GM19324 (cell line): ENCODE measurements around the gene ACACA.

ENCODE experiments used
- ATAC-seq: cut with Tn5 transposase; IDR thresholded peaks from one replicate; pipeline ENCODE4 v1.9.1; 2021; ENCODE audit warnings: mild to moderate bottlenecking, moderate library complexity; ENCODE audit not compliant: unreplicated experiment, low FRiP score

ACACA gene

DNA sequence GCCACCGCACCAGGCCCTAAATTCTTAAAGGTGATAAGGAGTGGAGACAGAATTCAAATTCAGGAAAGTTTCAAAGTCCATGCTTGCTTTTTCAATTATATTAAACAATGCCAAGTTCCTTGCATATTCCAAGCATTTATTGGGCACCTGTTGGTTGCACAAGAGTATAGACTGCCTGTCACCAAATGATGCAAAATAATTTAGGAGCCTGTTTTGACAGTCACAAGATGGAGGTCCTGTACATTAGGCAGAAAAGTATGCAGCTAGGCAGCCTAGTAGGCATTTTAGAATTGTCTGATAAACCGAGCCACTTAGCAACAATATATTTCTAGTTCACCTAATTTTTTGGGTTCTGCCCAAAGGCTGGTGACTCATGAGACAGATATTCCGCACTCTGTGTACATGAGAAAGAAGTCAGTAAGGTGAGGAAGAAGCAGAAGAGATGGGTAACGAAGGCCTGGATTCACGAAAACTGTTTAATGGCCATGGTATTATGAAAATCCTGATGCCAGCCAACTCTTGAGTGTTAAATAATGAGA, 7.3 kb downstream of the ACACA start:
- ATAC-seq = no peak

DNA sequence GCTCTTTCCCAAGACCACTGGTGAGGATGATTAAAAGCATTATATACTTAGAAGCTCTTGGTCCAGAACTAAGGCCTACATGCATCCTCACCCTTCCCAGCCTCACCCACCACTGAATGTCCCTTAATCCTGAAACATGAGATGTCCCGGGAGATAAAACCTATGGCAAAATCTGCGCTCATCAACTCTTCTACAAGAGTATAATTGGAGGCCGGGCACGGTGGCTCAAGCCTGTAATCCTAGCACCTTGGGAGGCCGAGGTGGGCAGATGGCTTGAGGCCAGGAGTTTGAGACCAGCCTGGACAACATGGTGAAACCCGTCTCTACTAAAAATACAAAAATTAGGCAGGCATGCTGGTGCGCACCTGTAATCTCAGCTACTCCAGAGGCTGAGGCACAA, 13.3 kb downstream of the ACACA start:
- no peak for ATAC-seq

DNA sequence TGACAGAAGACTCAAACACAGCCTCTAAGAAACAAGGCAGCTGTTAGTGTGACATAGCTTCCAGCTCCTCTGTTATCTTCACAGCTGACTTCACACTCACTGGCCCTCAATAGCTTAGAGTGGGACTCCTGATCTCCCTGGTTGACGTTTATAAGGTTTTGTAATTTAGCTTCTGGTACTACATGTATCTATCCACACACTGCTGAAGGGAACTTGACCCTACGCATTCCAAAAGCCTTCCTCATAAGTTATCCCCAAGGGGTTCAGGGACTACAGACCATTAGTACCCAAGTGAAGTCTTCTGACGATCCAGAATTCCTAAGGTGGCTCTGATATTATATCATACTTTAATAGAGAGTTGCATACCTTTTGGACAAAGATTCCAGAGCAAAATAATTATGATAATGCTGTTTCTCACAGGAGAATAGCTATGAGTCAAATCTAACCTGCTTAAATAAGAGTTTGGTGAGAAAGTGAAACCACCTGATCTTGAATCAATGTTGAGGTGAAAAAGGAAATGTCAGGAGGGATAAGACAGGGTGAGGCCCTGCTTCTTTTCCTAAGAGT, 14.5 kb downstream of the ACACA start:
- ATAC-seq = no peak

DNA sequence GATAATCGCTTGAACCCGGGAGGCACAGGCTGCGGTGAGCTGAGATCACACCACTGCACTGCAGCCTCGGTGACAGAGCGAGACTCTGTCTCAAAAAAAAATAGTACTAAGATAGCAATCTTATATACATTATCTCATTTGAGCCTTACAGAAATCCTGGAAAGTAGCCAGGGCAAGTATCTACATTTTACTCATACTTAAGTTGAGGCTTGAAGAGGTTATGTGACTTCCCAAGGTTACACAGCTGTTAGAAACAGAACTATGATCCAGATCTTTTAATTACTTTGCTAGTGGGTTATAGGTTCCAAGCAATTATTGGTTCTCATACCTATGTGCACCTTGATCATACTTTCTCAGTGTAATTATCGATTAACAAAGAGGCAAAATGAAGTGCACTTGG, 15.5 kb downstream of the ACACA start:
- no peak for ATAC-seq

DNA sequence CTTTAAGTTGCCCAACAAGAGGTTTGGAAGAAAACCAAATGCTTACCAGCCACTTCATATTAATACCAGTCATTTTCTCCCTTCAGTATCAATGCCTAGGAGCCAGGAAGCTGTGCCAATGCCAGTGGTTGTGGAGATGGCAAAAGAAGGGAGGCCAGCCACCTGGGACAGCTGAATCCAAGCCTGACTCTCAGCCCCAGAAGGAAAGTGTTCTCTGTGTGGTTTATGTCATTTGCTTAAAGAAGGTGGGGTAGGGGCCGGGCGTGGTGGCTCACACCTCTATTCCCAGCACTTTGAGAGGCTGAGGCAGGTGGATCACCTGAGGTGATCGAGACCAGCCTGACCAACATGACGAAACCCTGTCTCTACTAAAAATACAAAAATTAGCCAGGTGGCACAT, 17.5 kb downstream of the ACACA start:
- no peak for ATAC-seq

DNA sequence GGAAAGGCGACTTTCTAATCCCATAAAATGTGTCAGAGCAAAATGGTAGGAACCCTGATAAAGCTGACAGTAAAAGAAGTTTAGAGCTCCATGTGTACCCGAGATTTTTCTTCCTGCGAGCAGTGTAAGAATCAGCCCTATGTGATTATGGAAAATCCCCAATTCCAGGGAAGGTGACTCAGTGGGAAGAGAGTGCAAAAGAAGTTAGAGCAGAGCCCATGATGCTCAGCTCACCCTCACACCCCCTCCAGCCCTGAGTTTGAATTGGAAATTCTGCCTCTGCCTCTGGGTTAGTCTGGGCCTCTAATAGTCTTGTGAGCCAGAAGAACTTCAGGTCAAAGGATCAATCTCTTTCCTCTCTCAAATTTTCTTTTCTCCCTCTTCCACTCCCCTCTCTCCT, 18.4 kb downstream of the ACACA start:
- no peak for ATAC-seq

DNA sequence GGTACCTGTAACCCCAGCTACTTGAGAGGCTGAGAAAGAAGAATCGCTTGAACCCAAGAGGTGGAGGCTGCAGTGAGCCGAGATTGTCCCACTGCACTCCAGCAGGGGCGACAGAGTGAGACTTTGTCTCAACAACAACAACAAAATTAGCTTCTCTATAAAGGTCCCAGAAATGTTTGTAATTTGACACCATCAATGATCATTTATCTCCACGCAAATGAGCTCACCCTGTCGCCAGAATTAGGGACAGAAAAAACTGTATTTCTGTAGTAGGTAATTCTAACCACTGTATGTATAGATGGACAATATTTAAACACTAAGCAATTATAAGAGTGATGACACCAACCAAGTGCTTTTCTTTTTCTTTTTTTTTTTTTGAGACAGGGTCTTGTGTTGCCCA, 20.2 kb downstream of the ACACA start:
- ATAC-seq = no peak

DNA sequence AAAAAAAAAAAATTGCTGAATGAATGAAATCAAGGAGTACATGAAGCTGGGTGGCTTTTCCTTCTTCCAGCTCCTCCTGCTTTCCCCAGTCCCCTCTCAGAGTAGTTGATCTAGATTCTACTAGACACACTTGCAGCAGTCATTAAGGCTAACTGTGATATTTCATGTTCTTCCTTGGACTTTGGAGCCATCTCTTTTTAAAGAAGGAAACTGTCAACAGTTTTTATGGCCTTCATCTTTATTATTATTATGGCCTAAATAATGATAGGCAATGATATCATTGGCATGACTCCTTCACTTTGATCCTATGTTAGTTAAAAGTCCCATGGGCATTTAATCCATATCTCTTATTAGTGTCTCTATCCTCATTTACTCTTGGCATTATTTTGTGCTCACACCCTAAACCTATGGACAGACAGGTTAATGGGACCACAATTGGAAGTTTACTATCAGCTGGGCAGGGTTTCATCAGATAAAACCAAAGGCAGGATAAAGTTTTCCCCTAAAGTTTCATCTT, 21.1 kb downstream of the ACACA start:
- no peak for ATAC-seq

DNA sequence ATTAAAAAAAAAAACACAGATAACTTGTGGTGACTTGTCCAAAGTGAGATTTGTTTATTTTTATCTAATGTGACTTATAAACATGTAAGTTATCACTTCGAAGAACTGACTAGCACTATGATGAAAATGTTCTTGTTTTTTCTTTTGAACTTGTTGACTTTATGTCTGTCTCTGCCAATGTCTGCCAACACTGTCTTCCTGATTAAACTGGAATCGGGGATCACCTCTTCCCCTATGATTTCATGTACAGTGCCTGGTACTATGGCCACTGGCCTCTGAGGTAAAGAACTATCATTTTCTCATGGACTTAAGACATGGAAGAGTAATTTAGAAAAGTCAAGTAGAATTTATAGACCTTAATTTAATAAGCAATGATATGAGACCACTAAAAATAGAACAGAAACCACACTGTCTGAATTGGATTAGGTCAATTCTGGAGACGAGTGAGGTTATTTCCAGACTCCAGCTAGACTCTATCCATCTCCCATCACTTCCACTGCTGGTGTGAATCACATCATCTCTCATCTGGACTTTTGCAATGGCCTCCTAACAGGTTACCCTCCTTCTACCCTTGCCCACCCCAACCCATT, 22.0 kb downstream of the ACACA start:
- ATAC-seq = no peak

DNA sequence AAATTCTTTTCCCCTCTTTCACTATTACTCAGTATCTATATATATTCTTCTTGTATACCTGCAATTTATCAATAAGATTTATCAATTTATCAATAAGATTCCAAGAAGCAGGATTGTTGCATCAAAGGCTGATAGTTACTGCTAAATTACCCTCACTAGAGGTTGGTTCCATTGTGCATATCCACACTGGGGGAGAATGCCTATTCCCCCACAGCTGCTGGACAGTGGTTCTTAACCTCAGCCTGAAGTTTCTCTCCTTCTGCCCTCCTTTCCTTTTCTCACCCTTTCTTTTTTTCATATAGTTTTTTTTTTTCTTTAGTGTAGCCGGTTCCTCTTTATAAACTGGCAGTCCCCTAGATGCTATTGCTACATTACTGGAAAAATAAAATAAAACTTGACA, 24.6 kb downstream of the ACACA start:
- no peak for ATAC-seq

DNA sequence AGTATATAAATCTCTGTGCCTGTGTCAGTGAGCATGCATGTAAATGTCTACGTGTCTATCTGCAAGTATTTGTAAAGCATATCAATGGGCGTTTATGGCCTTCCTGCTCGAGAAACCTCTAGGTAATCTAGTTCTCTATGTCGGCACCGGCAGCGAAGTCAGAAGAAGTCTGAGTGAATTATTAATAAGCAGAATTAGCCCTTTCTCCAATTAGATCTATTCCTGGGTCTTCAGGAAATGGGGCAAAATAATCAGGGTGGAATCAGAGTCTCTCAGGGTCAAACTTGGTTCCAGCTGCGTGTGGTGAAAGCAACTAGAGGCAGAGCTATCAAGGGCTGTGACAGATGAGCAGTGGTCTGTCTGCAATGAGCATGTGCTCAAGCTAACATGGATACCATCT, 30.9 kb downstream of the ACACA start, which contains the start of gene C17orf78:
TSS of gene C17orf78 (plus strand) at position 280 of the 400 bp plus-strand sequence. CDS start at position 388, 108 bp downstream.
- ATAC-seq = no peak

DNA sequence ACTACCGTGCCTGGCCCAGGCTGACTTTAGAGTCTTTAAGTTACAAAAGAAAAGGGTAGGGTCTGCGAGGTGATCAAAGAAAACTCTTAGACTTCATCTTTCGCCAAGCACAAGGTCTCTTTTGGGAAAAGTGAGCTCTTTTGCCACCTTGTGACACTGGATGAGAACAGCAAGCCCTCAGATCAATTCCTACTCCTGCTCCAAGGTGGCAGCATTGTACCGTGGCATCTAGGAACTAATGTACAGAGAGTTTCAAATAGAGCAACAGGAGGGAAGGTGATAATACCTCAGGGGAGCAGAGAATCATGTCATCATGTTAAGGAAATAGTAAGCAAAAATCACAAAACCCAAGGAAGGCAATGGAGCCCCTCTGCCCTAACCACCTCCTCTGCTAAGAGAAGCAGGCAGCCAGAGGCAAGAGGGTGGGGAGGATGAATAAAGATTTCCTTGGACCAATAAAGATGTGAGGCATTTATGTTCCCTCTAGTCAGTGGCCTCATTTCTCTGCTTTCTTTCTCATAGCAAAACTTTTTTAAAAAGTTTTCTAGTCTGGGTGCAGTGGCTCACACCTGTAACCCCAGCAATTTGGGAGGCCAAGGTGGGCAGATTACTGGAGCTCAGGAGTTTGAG, 33.0 kb downstream of the ACACA start:
- ATAC-seq = no peak

DNA sequence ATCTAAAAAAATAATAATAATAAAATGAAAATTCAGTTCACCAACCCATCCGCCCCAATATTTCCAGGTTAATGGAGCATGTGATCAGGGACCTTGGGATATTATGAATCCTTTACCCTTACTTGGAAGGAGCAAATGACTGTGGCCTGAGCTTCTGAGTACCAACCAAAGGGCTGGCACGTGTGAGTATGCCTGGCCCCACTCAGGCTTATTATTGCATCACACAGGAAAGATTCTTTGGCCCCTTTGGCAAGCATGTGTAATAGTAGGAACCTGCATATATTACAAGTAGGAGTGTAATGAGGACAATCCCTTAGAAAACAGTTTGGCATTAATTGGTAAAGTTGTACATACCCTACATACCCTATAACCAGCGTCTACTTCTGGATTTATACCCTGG, 38.1 kb downstream of the ACACA start:
- no peak for ATAC-seq

DNA sequence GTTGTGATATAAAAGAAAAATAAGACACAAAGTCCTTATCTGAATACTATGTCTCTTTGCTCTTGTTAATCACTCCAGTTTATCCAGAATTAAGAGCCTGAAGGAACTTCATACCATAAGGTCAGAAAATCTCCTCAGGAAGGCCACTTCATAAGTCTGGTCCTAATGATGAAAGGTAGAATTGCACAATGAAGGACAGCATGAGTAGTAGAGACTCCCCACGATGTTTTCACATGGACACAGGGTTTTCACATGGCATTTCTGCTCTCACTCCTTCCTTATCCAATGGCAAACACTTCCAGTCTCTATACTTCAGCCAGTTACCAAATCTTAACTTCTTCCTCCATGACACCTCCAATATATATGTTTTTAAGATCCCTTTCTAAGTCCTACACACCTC, 41.0 kb downstream of the ACACA start:
- ATAC-seq = no peak

DNA sequence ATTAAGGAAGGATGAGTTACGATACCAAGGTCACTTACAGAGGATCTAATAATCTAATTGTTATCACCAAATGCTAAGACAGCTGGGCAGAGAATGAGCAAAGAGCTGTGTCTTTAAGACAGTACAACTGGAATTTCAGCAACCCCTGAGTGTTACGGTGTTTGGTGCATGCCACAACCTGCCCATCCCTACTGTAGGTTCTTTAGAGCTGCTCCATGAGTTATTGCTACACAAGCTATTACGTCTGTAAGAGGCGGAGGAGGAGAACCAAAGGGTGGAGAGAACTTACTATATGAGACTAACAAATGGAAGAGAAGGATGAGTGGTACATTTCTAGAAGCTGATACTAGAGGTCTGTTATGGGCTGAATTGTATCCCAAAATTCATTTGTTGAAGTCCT, 45.1 kb downstream of the ACACA start:
- ATAC-seq = no peak

DNA sequence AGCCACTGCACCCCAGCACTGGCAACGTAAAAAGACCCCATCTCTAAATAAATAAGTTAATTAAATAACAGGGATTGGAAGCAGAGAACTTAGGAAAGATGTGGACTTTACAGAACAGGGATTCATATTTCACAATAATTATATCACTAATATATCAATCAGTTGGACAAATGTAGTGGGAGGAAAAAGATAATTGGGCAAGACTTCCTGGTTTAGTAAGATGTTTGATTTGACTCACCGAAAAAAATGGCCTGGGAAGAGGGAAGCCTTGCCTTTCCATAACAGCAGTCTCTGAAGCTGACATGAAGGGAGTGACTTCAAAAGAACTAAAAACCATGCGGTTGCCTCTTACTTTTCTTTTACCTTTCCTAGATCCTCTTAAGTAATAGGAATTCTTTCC, 46.0 kb downstream of the ACACA start:
- no peak for ATAC-seq

DNA sequence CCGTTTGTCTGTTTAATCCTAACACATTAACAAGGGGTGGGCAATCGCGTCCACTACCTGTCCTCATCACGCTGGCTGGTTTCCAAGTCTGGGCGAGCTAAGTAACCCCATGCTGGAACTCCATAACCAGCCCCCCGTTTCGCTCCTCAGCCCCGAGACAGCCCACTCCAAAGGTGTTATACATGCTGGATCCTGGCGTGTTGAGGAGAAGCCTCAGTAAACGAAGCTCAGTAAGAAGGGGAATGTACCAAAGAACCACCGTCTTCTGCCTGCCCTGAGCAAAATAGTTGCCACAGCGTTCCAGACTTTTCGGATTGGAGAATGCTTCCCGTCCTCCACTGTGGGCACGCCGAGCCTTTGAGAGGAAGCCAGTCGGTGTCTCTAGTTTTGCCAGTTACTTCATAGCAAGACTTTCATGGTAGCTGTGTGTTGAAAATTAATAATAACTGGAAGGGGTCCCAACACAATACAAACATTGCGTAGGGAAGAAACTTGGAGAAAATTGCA, 46.9 kb downstream of the ACACA start:
- no peak for ATAC-seq

DNA sequence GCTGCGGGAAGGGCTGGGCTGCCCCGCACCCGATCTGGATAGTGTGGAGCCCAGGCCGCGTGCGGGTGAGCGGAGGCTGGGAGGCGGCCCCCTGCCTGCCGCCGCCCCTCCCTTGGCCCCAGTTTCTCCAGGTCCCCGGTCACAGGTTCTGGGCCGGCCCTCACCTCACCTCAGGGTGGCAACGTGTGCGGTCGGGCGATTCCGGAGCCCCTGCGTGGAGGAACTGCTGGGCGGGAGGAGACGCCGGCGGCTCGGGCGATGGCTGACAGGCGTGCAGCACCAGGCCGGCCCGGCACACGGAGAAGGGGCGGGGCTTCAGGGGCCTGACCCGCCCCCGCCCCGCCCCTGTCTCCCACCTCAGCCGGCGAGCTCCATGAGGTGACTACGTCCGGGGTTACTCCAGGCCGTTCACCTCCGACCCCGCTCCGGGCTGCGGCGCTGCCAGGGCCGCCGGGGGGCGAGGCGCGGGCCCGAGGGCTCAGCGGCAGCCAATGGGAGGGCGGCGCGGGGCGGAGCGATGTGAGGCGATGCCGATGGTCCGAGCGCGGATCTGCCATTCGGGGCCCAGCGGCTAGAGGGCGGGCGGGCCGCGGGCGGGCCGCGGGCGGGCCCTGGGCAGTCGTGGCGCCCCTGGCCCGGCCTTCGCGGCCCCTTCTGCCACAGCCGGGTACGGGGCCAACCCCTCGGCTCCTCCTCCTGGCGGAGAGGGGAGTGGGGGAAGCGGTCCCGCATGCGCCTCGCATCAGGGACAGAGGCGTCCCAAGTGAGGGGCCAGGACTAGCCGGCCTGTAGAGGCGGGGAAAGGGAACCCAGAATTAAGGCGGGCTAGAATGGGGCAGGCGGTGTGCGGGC, 47.6 kb downstream of the ACACA start:
- ATAC-seq = peak; percentile 92

DNA sequence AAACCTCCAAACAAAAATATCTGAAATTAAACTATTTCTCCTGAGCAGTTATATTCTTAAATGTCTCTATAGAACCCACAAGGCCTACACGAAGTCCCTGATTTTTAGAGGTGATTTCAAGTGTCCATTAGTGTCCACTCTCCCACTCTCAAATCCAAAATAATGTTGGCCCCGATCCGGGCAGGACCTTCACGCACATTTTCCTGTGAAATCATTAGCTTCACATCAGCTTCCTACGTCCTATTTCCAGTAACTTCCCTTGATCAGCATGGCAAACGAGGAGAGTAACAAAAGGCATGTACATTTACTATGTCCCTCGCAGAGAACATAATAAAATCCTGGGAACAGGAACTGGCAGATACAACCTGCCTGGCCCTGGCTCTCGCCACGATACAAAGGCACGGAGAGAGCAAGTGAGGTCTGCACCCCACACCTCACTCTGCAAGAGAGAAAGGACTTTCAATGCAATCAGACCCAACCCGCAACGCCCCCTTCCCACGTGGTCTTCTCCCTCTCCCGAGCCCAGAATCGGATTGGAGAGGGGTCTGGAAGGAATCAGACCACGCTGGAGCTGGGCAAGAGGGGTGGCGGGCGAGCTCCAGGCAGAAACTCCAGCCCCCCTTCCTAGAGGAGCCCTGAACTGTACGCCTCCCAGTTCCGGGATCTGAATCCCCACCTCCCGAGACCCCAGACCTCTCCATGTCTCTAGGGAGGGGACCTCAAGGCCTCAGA, 48.4 kb downstream of the ACACA start:
- peak; percentile 9 for ATAC-seq
